Measurements from ENCODE around the gene PLET1. TPM values are rescaled to one million over a fixed set of nuclear protein-coding genes. Genes with fewer than 3 reads are reported as not detected.

The PLET1 gene
- total and polyA plus RNA-seq, 2 donors (not counting 3 experiments of a cell fraction or from before 2014, with no cell fraction given), result not detected

GRCh38 chr11:112223121-112223520, 37.5 kb downstream of the PLET1 start:
- no TSS peak for BruUV-seq (replicated peaks)
- intact Hi-C loops (cut with micrococcal nuclease) (no loop called here), dilution Hi-C loops (cut with MboI; ENCODE audit: extremely low pct_ligation_motif_present, low sequenced_read_pairs) (no loop called here)
- peaks cover 13% of the 10 kb centered on the region for H3K79me2 ChIP-seq (ENCODE audit: control insufficient read depth, insufficient read depth, low read length)
- TF ChIP-seq FOS (IDR thresholded peaks at IDR 0.05; ENCODE audit: borderline replicate concordance, insufficient read depth, low read length) (no peak), JUN (IDR thresholded peaks at IDR 0.05; ENCODE audit: borderline replicate concordance, insufficient read depth, insufficient read length, low read depth) (no peak), MYC (IDR thresholded peaks at IDR 0.05; ENCODE audit: low read depth, low read length) (no peak), POLR2AphosphoS5 (IDR thresholded peaks at IDR 0.05; ENCODE audit: insufficient read depth, low read depth, low read length) (no peak), GATA2 (IDR thresholded peaks at IDR 0.05; ENCODE audit: insufficient read depth, insufficient read length, low read depth, low read length) (no peak), POLR2A (IDR thresholded peaks at IDR 0.05; ENCODE audit: low read depth, low read length) (no peak), EZH2 (IDR thresholded peaks at IDR 0.05; ENCODE audit: borderline replicate concordance, low read depth, low read length, severe bottlenecking) (no peak), CTCF (IDR thresholded peaks at IDR 0.05; ENCODE audit: extremely low read depth in 1 of 2, insufficient read depth in 1 of 2, low read depth in 1 of 2, low read length in 2 of 2) (no peak), MAX (IDR thresholded peaks at IDR 0.05; ENCODE audit: insufficient read depth, insufficient read length) (no peak)
- ChIA-PET POLR2A (no interaction called here), CTCF (interaction anchor here (0.7 to 13.6 kb wide), 2 partner anchors 11 to 56 kb away, joined by 3 to 540 read pairs; no protein-coding TSS in a partner anchor)
- no peak overlapping the region for H3K4me3 ChIP-seq (replicated peaks in 1 of 3; ENCODE audit: insufficient read depth in 1 of 3, low read depth in 1 of 3, low read length in 3 of 3)
- DNase-seq (ENCODE audit: low read depth, low spot score), result no peak
- H3K27me3 ChIP-seq (ENCODE audit: control insufficient read depth in 2 of 2, insufficient read depth in 2 of 2, low read length in 2 of 2), result no peaks in the 10 kb centered on the region
- no peak overlapping the region for H3K4me2 ChIP-seq (ENCODE audit: insufficient read depth, low read length)
- H3K9me1 ChIP-seq (replicated peaks; ENCODE audit: control insufficient read depth, extremely low read depth, insufficient read depth, low read length), result no peaks in the 10 kb centered on the region
- H3K36me3 ChIP-seq (ENCODE audit: control insufficient read depth in 2 of 2, extremely low read depth in 1 of 2, insufficient read depth in 2 of 2, low read length in 2 of 2), result no peaks in the 10 kb centered on the region
- peaks cover 20% of the 10 kb centered on the region for H3K4me1 ChIP-seq (ENCODE audit: control insufficient read depth, extremely low read depth, insufficient read depth, low read length)
- H3K27ac ChIP-seq (ENCODE audit: insufficient read depth, low read depth, low read length), result no peak overlapping the region
- no peak for FAIRE-seq
- no peaks in the 10 kb centered on the region for H3K9me3 ChIP-seq (replicated peaks; ENCODE audit: control insufficient read depth, insufficient read depth, low read length)
- H4K20me1 ChIP-seq (replicated peaks; ENCODE audit: control insufficient read depth, extremely low read depth, insufficient read depth, low read length), result no peaks in the 10 kb centered on the region
- H3K9ac ChIP-seq (replicated peaks; ENCODE audit: extremely low read depth, insufficient read depth, low read length), result no peak overlapping the region
- H2AFZ ChIP-seq (ENCODE audit: low read depth, low read length), result no peak overlapping the region

Measured in endothelial cell of umbilical vein (primary cell).